ENCODE data around the gene PRPF40A.
A peak's percentile ranks its signal among the peaks of the same experiment; 100 is the strongest.

Gene PRPF40A

DNA sequence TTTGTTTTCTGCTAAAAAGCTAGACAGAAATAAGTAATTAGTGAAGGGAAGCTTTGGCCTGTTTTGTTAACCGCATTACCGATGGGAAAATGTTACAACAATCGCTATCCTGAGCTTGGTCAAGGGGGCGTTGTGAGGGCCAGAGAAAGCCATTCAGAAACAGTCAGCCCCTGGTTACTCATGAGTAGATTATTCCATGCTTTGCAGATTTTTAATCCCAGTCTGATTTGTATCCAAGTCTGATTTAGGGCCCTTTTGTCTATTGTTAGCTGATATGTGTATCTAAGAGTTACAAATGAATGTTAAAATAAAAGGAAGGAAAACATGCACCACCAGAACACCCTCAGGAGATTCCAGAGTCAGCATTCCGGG is 99.1 kb downstream of the PRPF40A start:
- DNase-seq (no peak), ATAC-seq (no peak)

DNA sequence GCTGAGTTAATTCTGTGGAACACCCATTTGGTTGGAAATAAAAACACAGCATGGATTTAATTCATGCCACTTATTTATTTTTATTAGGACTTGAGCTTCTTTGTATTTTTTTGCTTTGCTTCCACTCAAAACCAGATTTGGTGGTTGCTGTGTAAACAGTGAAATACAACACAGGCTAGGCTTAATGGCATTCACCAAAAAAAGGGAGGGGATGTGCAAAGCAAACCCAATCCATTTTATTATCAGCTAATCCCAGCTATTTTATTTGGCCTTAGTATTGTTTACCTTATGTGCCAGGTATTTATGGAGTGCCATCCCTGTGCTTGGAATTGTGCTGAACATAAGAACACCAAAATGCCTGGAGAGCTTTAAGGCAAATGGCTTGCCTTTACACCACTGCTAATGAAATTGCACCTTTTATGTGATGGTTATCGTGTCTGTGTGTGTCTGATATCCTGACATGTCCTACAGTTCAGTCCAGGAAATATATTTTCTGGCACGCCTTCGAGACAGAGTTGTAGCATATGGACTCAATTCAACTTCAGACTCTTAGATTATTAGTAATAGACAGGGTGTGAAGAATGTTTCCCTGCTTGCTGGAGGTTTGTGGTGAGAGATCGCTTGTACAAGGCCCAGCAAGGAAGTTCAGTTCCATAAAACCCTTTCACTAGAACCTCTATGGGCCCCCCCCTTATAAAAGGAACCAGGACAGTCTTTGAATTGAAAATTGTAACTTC is 99.6 kb downstream of the PRPF40A start:
- no peak for ATAC-seq
- no peak for DNase-seq

- no peak for DNase-seq
These were observed 102.1 kb downstream of the PRPF40A start for GRCh38 chr2:152615177-152615576.

DNA sequence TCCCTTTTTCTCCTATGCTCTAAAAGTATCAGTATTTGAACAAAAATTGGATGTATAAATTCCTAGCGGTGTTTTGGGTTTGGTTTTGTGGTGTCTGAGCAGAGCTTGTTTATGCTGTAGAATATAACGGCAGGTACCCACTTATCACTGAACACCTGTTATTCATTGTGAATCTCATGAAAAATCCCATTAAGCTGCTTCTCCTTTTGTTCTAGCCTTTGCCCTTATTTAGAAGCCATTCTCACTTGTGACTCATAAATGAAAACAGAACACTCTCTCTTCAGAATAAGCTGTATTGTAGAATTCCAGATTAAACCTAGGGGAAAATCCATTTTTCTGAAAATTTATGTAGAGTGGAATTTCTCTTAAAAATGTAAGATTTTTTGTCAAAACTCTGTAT is 104.0 kb downstream of the PRPF40A start:
- ATAC-seq (no peak), DNase-seq (no peak)

More at GRCh38 chr2:152615177-152615576, 102.1 kb downstream of the PRPF40A start:
- ATAC-seq, result no peak

GRCh38 chr2:152611458-152612231 is 105.6 kb downstream of the PRPF40A start:
- ATAC-seq, result peak; percentile 40

DNA sequence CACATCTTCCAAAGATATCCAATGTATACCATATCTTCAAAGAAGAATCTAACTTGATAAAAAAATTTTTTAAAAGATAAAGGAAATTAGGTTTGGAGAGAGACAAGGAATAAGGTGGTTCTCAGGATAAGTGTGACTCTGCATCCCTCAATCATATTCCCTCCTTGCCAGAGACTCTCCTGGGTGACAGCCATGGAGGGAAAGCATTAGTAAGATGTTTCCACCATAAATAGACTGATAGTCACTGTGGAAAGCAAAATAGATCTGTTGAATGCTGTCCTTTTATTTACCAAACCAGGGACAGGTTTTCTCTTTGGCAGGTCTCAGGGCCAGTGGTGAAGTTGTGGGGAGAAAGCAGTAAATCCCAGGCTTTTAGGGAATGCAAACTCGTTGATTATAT is 107.6 kb downstream of the PRPF40A start:
- ATAC-seq (no peak), DNase-seq (no peak)

More at GRCh38 chr2:152611458-152612231, 105.6 kb downstream of the PRPF40A start:
- DNase-seq, result no peak

DNA sequence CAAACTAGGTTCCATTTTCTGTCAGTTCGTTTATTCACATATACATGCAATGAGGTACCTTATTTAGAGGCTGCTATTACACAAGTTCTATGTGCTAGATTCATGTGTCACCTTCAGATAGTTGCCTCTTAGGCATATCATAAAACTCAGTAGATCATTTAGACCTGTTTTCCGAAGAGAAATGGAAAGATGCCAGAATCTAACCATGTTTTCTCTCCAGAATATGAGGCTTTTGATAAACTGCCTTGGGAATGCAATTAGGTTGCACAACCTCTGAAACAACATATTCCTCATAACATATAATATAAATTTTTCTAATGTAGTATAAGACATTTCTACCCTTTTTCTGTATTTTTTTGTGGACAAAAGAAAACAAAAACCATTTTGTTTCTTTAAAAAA is 108.1 kb downstream of the PRPF40A start:
- no peak for ATAC-seq
- DNase-seq, result no peak

DNA sequence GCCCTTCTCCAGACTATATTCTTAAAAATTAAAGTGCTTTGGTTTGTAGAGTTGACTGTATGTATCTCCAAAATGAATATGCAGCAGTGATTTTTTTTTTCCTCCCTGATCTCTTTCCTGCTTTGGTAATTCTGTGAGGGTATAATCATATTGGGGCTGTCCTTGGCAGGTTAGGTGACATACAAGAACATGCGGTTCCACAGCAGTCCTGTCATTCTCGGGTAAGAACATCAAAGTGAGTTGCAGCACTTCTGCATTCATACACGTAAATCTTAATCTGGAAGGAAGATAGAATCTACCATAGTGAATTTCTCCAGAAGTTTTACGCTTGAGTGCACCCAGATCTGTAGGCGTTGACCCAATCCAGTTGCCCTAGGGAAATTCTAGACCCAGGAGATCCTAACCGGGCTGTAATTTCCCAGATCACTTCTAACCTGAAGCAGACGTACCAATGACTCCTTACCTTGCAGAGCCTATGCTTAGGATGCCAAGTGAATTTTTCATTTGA is 109.4 kb downstream of the PRPF40A start:
- DNase-seq, result no peak
- no peak for ATAC-seq

DNA sequence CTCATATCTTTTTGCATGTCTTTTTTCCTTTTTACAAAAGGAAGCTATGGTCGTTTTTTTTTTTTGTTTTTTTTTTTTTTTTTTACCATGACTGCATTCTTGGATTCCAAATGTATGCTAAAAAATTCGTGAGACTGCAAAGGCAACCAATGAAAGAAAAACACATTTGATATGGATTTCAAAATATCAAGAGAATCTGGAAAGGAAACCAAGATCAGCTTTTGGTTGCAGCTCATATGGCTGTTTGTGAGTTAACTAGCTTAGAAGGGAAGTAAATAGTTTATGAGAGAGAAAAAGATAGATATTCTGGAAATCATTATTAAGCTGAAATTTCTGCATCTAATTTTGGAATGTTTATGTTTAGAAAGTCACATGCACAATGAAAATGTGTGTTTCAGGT is 110.3 kb downstream of the PRPF40A start:
- no peak for ATAC-seq
- DNase-seq, result no peak

- ATAC-seq (no peak), DNase-seq (no peak)
These were observed 111.2 kb downstream of the PRPF40A start for GRCh38 chr2:152606081-152606480.

- ATAC-seq (no peak), DNase-seq (no peak)
These were observed 114.1 kb downstream of the PRPF40A start for GRCh38 chr2:152603166-152603565.

GRCh38 chr2:152602750-152603149 is 114.5 kb downstream of the PRPF40A start:
- ATAC-seq (no peak), DNase-seq (no peak)
